ENCODE results near the gene ATXN8OS.
"Not testable (repeated sequence)": the region's sequence is repeated elsewhere in the genome, so short reads cannot be mapped to it uniquely, and the experiment has no call there.

ATXN8OS gene

DNA sequence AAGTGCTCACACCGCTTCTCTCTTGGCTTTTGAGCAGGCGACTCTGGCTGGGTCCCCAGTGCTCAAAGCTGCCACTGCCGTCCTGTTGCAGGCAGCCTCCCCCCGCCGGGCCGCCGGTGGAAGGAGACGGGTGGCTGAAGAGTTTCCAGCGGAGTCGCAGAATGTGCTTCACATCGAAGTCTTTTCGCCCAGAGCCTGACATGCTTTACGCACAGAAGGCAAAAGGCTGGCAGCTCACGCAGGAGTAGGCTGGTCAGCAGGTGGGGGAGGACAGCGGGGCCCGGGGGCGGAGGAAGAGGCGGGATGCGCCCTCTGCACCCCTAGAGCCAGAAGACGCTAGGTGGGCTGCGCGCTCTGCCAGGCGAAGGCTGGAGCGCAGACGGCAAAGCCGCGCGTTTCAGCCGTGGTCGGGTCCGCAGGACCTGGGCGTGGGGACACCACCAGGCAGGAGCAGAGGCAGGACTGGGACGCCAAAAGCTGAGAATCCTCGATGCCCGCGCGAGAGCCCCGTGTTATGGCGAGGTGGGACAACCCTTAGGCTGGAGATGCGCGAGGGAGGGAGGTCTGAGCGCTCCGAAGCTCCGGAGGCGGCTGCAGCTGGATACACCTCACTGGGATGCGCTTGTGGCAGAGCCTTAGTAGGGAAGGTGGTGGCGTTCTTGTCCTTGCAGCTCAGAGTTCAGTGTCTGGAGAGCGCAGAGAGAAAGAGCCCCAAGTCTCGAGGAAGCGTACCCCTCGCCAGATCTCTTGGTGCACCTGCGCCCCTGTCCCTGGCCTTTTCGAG, at the start of gene ATXN8OS:
Gene ATXN8OS (plus strand): TSS at position 329 of the 784 bp plus-strand sequence.
- DNase-seq, result no peak

DNA sequence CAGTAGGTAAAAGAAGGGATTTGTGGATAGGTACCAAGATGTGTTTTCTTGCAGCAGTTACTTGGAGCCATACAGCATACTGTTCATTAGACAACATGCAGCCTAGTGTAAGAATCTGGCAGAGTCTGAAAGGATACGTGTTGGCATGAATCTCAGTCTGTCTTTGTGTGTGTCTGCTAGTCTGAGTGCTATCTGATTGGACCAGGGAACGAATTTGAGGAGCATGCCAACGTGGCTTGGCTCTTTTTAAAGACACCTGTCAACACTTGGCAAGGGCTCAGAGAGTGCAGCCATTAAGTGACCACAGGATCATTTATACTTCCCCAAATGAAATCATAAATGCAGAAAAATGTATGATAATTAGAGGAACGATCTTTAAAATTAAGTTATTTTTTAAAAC, 27.6 kb upstream of the ATXN8OS start:
- DNase-seq, result no peak

DNA sequence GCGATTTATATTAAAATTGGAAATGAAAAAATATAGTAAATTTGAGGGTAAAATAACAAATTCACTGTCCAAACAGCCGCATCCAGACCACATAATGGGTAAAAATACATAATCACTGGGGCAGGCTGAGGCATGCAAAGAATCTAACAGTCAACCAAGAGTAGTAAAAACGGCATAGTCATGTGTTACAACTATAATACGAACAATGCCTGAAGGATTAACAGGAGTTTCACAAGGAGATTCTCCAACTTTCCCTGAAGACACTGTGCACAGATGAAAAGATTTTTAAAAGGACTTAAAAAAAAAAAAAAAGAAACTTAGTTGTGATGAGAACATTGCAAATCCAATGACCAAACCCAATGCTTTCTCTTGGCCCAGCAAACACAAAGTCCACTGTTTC, 20.4 kb upstream of the ATXN8OS start:
- no peak for DNase-seq

DNA sequence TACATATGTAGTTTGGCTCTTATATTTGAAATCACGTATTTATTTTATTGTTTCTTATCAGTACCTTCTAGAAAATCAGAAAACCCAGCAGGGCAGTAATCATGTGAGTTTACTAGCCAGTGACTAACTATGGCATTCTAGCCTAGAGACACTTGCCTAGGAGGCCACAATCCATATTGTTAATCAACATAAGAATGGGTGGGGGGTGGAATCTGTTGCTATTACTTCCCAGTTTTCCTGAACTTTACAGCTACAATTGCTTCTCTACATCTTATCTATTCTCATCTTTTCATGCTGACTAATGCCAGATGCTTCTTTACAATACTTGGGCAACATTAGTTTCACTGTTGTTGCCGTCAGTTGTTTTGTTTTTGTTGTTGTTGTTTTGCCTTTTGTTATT, 18.7 kb upstream of the ATXN8OS start:
- DNase-seq, result no peak

DNA sequence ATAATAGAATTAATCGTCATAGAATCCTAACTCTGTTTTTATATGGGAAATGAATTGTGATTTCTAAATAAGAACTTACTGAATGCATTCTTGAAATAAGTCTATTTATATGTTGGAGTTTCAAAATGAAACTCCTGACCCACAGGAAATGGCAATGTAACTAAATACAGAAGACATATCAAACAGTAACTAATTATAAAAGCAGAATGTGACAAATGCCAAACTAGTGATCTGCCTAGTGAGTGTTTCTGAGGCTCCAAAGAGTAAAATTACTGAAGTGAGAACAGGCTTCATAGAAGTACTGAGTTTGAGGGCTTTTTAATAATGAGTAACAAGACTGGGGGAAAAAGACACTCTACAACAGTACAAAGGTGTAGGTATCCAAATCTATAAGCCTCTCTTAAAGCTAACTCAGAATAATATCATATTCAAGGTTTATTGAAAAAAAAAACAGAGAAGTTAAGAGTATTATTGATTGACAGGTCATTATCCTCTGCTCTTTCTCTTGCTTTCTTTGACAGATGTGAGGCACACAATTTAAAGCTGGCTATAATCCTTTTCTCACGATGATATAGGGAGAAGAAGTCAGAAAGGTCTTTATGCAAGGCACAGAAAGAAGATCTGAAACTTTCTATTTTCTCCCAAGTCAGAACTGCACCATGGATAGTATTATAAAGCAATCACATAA, 17.4 kb upstream of the ATXN8OS start:
- DNase-seq, result no peak

DNA sequence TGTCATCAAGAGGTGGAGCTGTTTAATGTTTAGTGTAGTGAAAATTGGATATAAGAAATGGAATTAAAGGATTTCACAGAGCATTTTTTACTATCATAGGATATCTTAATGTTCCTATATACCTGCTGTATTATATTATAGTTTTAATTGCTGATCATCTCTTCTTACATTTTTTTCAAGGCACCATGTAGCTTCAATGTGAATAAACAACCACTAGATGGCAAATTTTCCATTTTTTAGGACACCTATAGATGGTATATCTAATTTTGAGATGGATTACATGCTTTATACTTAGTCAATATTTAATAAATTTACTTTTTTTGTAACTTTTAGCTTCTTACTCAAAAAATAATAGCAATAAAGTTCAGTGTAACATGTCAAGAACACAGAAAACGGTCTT, 9.0 kb upstream of the ATXN8OS start:
- no peak for DNase-seq

DNA sequence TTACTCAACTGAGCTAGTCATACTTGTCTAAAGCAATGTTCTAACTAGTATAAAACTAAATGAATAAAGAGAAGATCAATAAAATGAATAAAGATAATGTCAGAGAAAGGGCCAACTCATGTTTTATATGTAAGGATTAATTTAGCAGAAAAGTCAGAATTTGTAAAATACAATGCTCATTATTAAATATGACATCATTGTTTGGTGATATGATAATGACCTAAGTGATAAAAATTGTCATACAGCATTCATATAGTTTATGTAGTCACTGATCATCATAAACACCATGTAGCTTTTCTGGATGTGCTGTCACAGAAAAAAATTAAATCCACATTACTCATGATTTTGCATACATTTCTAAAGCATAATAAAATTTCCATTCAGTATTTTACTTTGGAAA, 3.1 kb upstream of the ATXN8OS start:
- no peak for DNase-seq

DNA sequence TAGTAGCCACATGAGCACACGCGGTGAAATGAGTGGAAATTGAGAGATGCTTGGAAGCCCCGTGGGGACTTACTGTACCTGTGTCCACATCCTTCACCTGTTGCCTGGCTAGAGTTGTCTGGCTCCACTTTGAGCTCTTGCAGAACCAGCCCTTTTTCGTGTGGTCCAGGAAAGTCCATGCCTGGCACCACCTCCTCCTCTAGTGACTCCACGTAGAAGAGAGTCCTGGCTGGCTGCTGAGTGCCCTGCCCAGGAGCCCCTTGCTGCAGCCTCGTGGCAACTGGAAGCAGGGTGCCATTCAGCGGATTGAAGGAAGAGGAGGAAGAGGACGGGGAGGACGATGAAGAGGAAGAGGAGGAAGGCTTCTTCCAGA, 515 bp upstream of the ATXN8OS start:
- no peak for DNase-seq

DNA sequence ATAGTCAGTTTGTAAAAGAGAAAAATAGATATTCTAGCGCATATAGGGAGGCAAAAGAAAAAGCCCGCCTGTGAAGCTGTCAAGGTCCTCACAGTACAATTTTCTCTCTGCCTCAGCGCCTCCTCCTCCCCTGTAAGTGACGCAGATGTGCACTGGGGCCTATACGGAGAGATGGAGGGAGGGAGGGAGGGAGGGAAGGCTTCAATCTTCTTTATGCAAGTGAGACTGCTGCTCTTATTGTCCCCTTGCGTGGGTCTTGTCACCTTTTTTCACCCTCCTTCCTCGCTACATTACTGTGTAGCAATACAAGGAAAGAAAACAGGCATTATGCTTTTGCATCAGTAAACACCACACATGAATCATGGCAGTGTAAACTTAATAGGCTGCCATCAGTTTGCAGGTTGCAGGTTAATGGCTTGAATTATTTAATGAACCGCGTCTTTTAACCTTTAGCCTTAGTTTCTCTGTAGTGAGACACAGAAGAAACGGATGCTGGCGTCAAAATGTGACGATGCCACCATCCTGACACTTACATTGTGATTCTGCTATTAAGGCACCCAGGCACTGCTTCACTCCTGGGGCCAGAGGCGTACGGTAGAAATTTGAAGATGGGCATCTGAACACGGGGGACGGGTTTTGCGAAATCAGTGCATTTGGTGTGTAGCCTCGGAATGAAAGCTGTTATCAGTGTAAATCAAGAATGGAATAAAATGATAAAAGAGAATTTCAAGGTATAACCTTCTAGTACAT, 905 bp downstream of the ATXN8OS start, which contains the start of gene KLHL1:
Gene KLHL1 (minus strand): TSS at position 97 of the 750 bp plus-strand sequence. CDS start 753 bp downstream, outside the sequence.
- no peak for DNase-seq

DNA sequence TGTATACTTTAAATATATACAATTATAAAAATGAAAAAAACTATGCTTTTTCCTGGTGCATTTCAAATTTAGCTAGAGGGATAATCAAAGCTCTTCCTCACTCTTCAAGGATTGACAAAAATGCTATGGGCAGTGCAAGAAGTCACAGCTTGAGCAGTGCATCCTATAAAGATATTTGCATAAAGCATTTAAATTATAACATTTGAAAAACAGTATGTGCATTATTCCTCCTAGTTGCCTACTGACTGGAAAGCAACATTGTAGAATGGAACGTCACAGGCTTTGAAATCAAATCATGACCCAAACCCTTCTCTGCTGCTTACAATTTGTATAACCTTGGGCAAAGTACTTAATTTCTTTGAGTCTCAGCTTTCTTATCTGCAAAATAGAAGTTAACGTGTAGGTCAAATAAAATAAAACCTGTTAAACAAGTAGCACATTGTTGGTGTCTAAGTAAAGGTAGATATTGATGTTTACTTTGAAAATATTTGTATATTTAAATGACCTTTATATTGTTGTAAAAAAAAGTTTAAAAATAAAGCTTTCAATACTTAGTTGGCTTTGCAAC, 9.8 kb downstream of the ATXN8OS start:
- no peak for DNase-seq

DNA sequence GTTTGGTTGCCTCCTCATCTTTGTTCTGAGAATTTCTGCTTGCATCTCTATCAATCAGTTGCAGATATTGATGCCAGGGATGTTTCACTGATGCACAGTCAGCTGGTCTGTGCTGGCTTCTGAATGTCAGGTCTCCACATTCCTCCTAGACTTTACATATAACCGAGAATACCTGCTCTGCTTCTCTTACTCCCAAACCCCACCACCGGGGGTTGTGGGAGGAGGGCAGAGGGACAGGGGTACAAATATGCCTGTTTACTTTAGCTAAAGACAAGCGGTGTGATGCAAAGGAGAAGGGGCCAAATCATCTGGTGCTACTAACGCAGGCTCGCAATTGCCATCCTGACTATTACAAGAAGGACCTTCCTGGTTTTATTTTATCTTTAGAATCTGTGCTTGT, 18.1 kb downstream of the ATXN8OS start:
- DNase-seq, result no peak

DNA sequence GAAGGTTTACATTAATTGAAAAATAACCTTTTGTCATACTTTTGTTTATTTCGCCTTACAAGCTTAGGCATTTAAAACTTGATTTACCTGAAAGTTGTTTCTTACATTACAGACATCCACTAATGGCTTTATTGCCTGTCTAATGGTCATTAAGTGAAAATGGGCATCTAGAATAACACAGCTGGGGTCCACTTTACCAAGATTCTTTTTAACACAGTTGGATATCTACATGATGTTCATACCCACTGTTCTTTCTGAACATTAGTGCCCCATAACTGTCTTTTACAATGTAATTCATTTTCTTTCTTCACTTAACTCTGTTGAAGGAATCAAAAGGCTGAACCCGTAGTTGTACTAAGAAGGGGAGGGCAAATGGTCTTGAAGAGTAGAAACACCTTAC, 20.5 kb downstream of the ATXN8OS start:
- no peak for DNase-seq

DNA sequence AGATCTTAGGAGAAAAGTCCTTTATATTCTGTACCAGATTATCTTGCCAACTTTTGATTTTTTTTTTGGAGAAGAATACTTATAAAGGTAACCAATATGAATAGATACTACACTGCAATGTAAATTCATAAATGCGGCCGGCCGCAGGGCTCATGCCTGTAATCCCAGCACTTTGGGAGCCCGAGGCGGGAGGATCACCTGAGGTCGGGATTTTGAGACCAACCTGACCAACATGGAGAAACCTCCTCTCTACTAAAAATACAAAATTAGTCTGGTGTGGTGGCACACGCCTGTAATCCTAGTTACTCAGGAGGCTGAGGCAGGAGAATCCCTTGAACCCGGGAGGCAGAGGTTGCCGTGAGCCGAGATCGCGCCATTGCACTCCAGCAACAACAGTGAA, 35.0 kb downstream of the ATXN8OS start:
- DNase-seq, result not testable (repeated sequence)

DNA sequence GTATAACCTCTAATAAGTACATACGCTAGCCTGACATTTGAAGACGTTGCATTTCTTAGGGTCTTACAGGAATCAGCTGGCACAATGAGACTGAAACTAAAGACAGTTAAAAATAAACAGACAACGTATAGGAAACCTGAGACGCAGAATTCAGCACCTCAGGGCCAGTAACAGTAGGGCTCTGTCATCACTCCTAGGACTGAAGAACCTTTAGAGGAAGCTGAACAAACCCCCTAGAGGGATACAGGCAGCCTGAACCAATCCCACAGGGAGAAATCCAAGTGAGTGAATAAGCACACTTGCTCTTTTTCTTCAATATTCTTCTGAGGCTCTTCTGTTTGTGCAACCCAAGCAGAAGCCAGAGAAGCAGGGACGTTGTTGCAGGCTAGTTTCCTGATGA, 54.5 kb downstream of the ATXN8OS start:
- DNase-seq, result no peak

DNA sequence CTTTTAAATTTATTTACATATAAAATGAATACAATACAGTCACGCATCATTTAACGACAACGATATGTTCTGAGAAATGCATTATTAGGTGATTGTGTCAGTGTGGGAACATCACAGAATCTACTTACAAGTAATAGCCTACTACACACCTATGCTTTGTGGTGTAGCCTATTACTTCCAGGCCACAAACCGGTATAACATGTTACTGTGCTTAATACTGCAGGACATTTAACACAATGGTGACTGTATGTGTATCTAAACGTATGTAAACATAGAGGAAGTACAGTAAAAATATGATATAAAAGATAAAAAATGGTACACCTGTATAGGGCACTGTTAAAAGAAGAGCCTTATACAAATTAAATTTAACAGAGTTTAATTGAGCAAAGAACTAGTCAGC, 63.1 kb downstream of the ATXN8OS start:
- no peak for DNase-seq

DNA sequence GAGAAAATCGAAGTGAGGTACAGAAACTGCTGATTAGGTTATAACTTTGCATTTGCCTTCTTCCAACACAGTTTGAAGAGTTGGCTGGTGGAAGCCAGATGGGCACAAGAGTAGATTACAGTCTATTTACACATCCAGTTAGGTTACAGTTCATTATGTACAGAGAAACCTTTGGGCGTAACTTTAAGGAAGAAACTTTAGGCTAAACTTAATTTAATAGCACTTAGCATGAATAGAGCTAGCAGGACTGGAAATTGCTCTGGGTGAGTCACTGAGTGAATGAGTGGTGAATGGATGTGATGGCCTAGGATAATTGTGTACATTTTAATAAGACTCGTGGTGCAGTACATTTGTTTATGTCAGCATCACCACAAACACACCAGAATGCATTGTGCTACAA, 63.5 kb downstream of the ATXN8OS start:
- DNase-seq, result no peak

DNA sequence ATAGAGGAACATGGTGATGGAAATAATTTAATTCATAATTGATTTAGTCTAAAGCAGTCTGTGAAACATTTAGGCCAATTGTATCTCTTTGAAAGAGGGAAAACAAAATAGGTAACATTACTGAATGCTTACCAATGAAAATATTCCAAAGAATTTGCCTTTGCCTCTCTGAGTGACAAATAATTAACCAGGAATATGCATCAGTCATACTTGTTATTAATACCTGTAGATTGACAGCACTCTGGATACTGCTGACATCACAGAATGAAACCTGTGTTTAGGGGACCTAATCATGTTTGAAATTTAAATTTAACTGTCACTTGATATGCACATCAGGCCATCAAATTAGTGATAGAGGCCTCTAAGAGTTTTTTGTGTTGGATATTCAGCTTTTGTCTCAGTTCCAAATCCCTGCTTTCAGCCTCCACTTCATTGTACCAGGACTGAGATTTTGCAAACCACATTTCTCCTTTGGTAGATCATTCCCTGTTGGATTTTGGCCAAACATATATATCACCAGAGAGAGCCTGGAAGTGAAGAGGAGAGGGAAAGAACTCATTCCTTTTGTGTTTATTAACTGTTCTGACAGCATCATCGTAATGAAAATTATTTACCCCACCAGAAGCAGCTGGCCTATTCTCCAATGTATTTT, 65.4 kb downstream of the ATXN8OS start:
- no peak for DNase-seq

DNA sequence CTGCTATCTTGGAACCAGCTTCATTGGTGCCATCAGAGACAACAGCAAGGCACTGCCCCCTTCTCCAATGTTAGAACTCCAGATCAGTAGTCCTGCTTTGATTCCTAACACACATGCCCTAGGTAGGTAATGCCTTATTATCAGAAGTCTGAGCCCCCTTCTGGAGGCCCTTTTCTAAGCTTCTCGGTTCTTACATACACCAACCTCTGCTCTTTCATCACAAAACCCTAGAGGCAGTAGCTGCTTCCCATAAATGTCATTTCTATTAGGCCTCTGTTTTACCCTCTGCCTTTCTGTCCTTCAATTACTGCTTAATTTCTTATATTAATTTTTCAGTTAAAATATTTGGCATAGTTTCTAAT, 66.0 kb downstream of the ATXN8OS start:
- DNase-seq, result no peak

DNA sequence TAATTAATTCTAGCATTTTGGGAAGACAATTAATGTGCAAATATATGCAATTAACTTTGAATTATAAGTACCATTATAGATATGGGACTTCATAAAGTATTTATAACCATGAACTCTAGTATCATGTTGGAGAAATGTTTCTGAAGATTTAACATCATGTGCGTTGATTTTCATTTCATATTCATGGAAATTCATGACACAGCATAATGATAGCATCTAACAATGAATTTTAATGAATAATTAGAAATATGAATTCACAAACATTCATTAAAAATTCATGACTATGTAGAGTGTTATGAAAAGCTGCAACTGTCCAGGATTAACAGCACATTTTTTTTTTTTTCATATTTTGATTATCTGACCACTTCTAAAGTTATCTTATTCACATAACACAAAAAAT, 70.7 kb downstream of the ATXN8OS start:
- no peak for DNase-seq
